Astrocyte (in vitro differentiated cells and primary cell): Measurements from ENCODE around the gene TULP4.

Experiments
- CTCF ChIP-seq: IDR thresholded peaks from 2 replicates; pipeline ENCODE4 v1.5.1; 2011; ENCODE audit warnings: low read depth, mild to moderate bottlenecking, inconsistent platforms, low read length, moderate library complexity; ENCODE audit not compliant: insufficient read depth
- EZH2 ChIP-seq: IDR thresholded peaks from 2 replicates; pipeline ENCODE4 v1.6.1; 2012; ENCODE audit warnings: mild to moderate bottlenecking, low read length, inconsistent platforms; ENCODE audit not compliant: insufficient read depth

- no peak for TF ChIP-seq CTCF
- no peak for TF ChIP-seq EZH2
Observed at GRCh38 chr6:158383057-158383456, 70.8 kb downstream of the TULP4 start.
